Body of pancreas (tissue), 4 donors: ENCODE results near the gene PARVG. TPM values are rescaled to one million over a fixed set of nuclear protein-coding genes. Genes with fewer than 3 reads are reported as not detected.

Experiments
- ATAC-seq: fragments of 150-250 bp; one replicate; pipeline ENCODE4 v1.9.1; 2016
- DNase-seq, 4 donors: peaks; one replicate each; pipeline ENCODE4 v3.0.0-alpha.2; 2019
- H3K27ac ChIP-seq, 4 donors: fragments of 200-600 bp; sonication (generic); 1 replicate in 3 of 4; 2 replicates in 1 of 4; pipeline versions ENCODE4 v1.5.1 to v1.6.1; 2016 to 2019; ENCODE audit warnings: mild to moderate bottlenecking in 1 of 4, mixed read lengths in 1 of 4, moderate library complexity in 1 of 4
- H3K27me3 ChIP-seq, 2 donors: fragments of 200-600 bp; sonication (generic); one replicate each; pipeline ENCODE4 v1.6.0; 2016; ENCODE audit warnings: mild to moderate bottlenecking in 1 of 2
- H3K36me3 ChIP-seq, 2 donors: fragments of 200-600 bp; sonication (generic); replicated peaks in 1 of 2; 2 replicates each; pipeline ENCODE4 v1.5.1; 2016; ENCODE audit warnings: low read depth in 2 of 2; ENCODE audit not compliant: insufficient read depth in 1 of 2
- H3K4me1 ChIP-seq: fragments of 200-600 bp; sonication (generic); one replicate; pipeline ENCODE4 v1.6.0; 2016
- H3K4me3 ChIP-seq, 2 donors: fragments of 200-600 bp; sonication (generic); 1 replicate in 1 of 2; 2 replicates in 1 of 2; pipeline ENCODE4 v1.5.1; 2016 to 2019
- H3K9me3 ChIP-seq, 3 donors: fragments of 200-600 bp; sonication (generic); 1 replicate in 2 of 3; 2 replicates in 1 of 3; pipeline ENCODE4 v1.5.1; 2016
- CTCF ChIP-seq, 7 experiments: fragments of 450-650 bp in 4 of 7; fragments of 200-600 bp in 3 of 7; sonication (generic) in 3 of 7; IDR thresholded peaks; one replicate each; pipeline ENCODE4 v1.5.1; 2016 to 2019; ENCODE audit warnings: antibody characterized with exemption in 7 of 7
- POLR2A ChIP-seq, 3 donors: fragments of 450-650 bp; IDR thresholded peaks; one replicate each; pipeline ENCODE4 v1.6.1; 2016; ENCODE audit warnings: antibody characterized with exemption in 3 of 3, mild to moderate bottlenecking in 2 of 3
- WGBS, 2 donors: methylation state at CpG; one replicate each; pipeline ENCODE4 v1.1.5; 2017; 5-methylcytosine and 5-hydroxymethylcytosine counted together
- intact Hi-C: fragments of 100-400 bp; cut with DNase I; formaldehyde crosslinking; loops from one replicate; pipeline ENCODE4 v1.15.1; 2023
- total RNA-seq, 2 donors: library from RNA; depleted of rRNA; stranded (reverse); fragments of >200 nt; gene quantifications; one replicate each; pipeline ENCODE4 v1.1.0, GENCODE V29; 2016

The PARVG gene
- total RNA-seq, 2 donors from 2014 or later: 8.8 to 13.2 TPM

- no peak overlapping the region for H3K27ac ChIP-seq
- TF ChIP-seq POLR2A (IDR thresholded peaks at IDR 0.05) (no peak), CTCF (IDR thresholded peaks at IDR 0.05) (no peak)
- peaks cover 0 to 6% (median 0%) of the 10 kb centered on the region in 3 donors for H3K9me3 ChIP-seq
- intact Hi-C loops: no loop called here
- ATAC-seq (no peak), DNase-seq (no peak)
- WGBS, 2 donors: 86 to 89% methylated on average over 7 of the region's 7 CpGs
- no peaks in the 10 kb centered on the region for H3K36me3 ChIP-seq
- H3K4me3 ChIP-seq: no peak overlapping the region
- H3K4me1 ChIP-seq: no peaks in the 10 kb centered on the region
- no peaks in the 10 kb centered on the region for H3K27me3 ChIP-seq
Observed at GRCh38 chr22:44245438-44245837, 64.7 kb downstream of the PARVG start.

GRCh38 chr22:44245867-44246266, 65.1 kb downstream of the PARVG start:
- intact Hi-C loops: no loop called here
- TF ChIP-seq POLR2A (IDR thresholded peaks at IDR 0.05): no peak
- no peak for TF ChIP-seq CTCF (IDR thresholded peaks at IDR 0.05)
- H3K27me3 ChIP-seq: no peaks in the 10 kb centered on the region
- H3K27ac ChIP-seq: no peak overlapping the region
- ATAC-seq (no peak), DNase-seq (no peak)
- WGBS, 2 donors: 74 to 81% methylated on average over 8 of the region's 8 CpGs
- no peak overlapping the region for H3K4me3 ChIP-seq
- peaks cover 0 to 10% (median 0%) of the 10 kb centered on the region in 3 donors for H3K9me3 ChIP-seq
- H3K4me1 ChIP-seq: no peaks in the 10 kb centered on the region
- H3K36me3 ChIP-seq: no peaks in the 10 kb centered on the region

GRCh38 chr22:44246615-44247326, 66.0 kb downstream of the PARVG start:
- no peak overlapping the region for H3K4me3 ChIP-seq
- TF ChIP-seq CTCF (IDR thresholded peaks at IDR 0.05) (no peak), POLR2A (IDR thresholded peaks at IDR 0.05) (no peak)
- H3K36me3 ChIP-seq: no peaks in the 10 kb centered on the region
- H3K27ac ChIP-seq: no peak overlapping the region
- peaks cover 0 to 11% (median 0%) of the 10 kb centered on the region in 3 donors for H3K9me3 ChIP-seq
- DNase-seq (no peak), ATAC-seq (no peak)
- H3K27me3 ChIP-seq: no peaks in the 10 kb centered on the region
- intact Hi-C loops: no loop called here
- no peaks in the 10 kb centered on the region for H3K4me1 ChIP-seq
- WGBS, 2 donors: 88% methylated on average over 7 of the region's 8 CpGs; no CpG with 5 or more reads in 1 of the 2 donors

- no peaks in the 10 kb centered on the region for H3K4me1 ChIP-seq
- H3K27ac ChIP-seq: no peak overlapping the region
- no peak for TF ChIP-seq CTCF (IDR thresholded peaks at IDR 0.05)
- TF ChIP-seq POLR2A (IDR thresholded peaks at IDR 0.05): no peak
- ATAC-seq: no peak
- 72 to 88% methylated on average over 4 to 5 of the region's 5 CpGs for WGBS, 2 donors
- no peaks in the 10 kb centered on the region for H3K36me3 ChIP-seq
- intact Hi-C loops: no loop called here
- no peak for DNase-seq
- H3K27me3 ChIP-seq: no peaks in the 10 kb centered on the region
- H3K4me3 ChIP-seq: no peak overlapping the region
- peaks cover 0 to 11% (median 0%) of the 10 kb centered on the region in 3 donors for H3K9me3 ChIP-seq
Observed at GRCh38 chr22:44247346-44247745, 66.6 kb downstream of the PARVG start.
